WTC11 (cell line): ENCODE data around the gene BRSK1. TPM values are rescaled to one million over a fixed set of nuclear protein-coding genes. Genes with fewer than 3 reads are reported as not detected.

ENCODE experiments used
- ATAC-seq: fragments of 200-7000 bp; cut with Tn5 transposase; 2 replicates; pipeline ENCODE4 v1.10.0; 2021; ENCODE audit warnings: mild to moderate bottlenecking, moderate library complexity
- CTCF ChIA-PET: fragments of 300-600 bp; sonication (Branson Sonifier 250); formaldehyde crosslinking; loops from one replicate; lab custom pipeline; 2021; ENCODE audit warnings: antibody characterized with exemption; lab: Charles Lee
- POLR2A ChIA-PET: fragments of 350-600 bp; sonication (Branson Sonifier 250); formaldehyde crosslinking; loops from one replicate; lab custom pipeline; 2021; ENCODE audit warnings: antibody characterized with exemption; lab: Charles Lee
- DNase-seq: peaks from one replicate; pipeline ENCODE4 v3.0.0; 2021; ENCODE audit warnings: low spot score
- H3K27ac Mint-ChIP-seq: 2 replicates; pipeline ENCODE4 v1.8.0; 2021; ENCODE audit warnings: mixed read lengths
- H3K27me3 Mint-ChIP-seq: 2 replicates; pipeline ENCODE4 v1.8.0; 2021; ENCODE audit warnings: low read depth, mild to moderate bottlenecking, moderate library complexity, mixed read lengths
- H3K36me3 Mint-ChIP-seq: 2 replicates; pipeline ENCODE4 v1.8.0; 2021; ENCODE audit warnings: mixed read lengths
- H3K4me1 Mint-ChIP-seq: 2 replicates; pipeline ENCODE4 v1.8.0; 2022; ENCODE audit warnings: mixed read lengths
- H3K4me3 Mint-ChIP-seq: 2 replicates; pipeline ENCODE4 v1.8.0; 2021; ENCODE audit warnings: mild to moderate bottlenecking, moderate library complexity, mixed read lengths
- H3K9me3 Mint-ChIP-seq: 2 replicates; pipeline ENCODE4 v1.8.0; 2021; ENCODE audit warnings: mixed read lengths
- ATF2 ChIP-seq: sonication (generic); formaldehyde crosslinking; IDR thresholded peaks from 2 replicates; pipeline ENCODE4 v1.8.1; 2022; ENCODE audit warnings: low read depth, missing genetic modification reagents, borderline replicate concordance
- ATF3 ChIP-seq: sonication (generic); formaldehyde crosslinking; conservative IDR thresholded peaks from 2 replicates; pipeline ENCODE4 v1.8.1; 2022; ENCODE audit warnings: mild to moderate bottlenecking, missing genetic modification reagents
- CDX4 ChIP-seq: fragments of 250-450 bp; sonication (Bioruptor Pico); IDR thresholded peaks from 2 replicates; pipeline ENCODE4 v1.9.0; 2021; ENCODE audit warnings: moderate library complexity, mild to moderate bottlenecking, inconsistent platforms, borderline replicate concordance
- CTCF ChIP-seq: fragments of 200-600 bp; IDR thresholded peaks from 2 replicates; pipeline ENCODE4 v1.8.0; 2022; ENCODE audit warnings: antibody characterized with exemption
- E2F1 ChIP-seq: sonication (generic); formaldehyde crosslinking; IDR thresholded peaks from 2 replicates; pipeline ENCODE4 v1.8.0; 2022; ENCODE audit warnings: mild to moderate bottlenecking, missing genetic modification reagents
- EMX1 ChIP-seq: fragments of 250-450 bp; sonication (Bioruptor Pico); IDR thresholded peaks from 2 replicates; pipeline ENCODE4 v1.8.0; 2021; ENCODE audit warnings: mild to moderate bottlenecking
- FOXP1 ChIP-seq: sonication (generic); formaldehyde crosslinking; IDR thresholded peaks from 2 replicates; pipeline ENCODE4 v1.8.0; 2022; ENCODE audit warnings: missing genetic modification reagents, mild to moderate bottlenecking, moderate library complexity, borderline replicate concordance
- GTF2I ChIP-seq: fragments of 250-450 bp; sonication (Bioruptor Pico); conservative IDR thresholded peaks from 2 replicates; pipeline ENCODE4 v1.4.0; 2021; ENCODE audit warnings: mild to moderate bottlenecking
- NFE2L1 ChIP-seq: sonication (generic); formaldehyde crosslinking; IDR thresholded peaks from 2 replicates; pipeline ENCODE4 v1.8.1; 2023; ENCODE audit warnings: missing genetic modification reagents
- NFYB ChIP-seq: sonication (generic); formaldehyde crosslinking; conservative IDR thresholded peaks from 2 replicates; pipeline ENCODE4 v1.8.0; 2022; ENCODE audit warnings: low read depth, missing genetic modification reagents
- PRDM15 ChIP-seq: sonication (generic); formaldehyde crosslinking; IDR thresholded peaks from 2 replicates; pipeline ENCODE4 v1.8.0; 2022; ENCODE audit warnings: missing genetic modification reagents
- SMAD3 ChIP-seq: sonication (generic); formaldehyde crosslinking; IDR thresholded peaks from 2 replicates; pipeline ENCODE4 v1.8.0; 2022; ENCODE audit warnings: missing genetic modification reagents, mild to moderate bottlenecking, borderline replicate concordance
- ZBTB21 ChIP-seq: sonication (generic); formaldehyde crosslinking; IDR thresholded peaks from 2 replicates; pipeline ENCODE4 v1.8.1; 2023; ENCODE audit warnings: mild to moderate bottlenecking, missing genetic modification reagents, borderline replicate concordance
- ZNF138 ChIP-seq: sonication (generic); formaldehyde crosslinking; conservative IDR thresholded peaks from 2 replicates; pipeline ENCODE4 v1.8.1; 2022; ENCODE audit warnings: mild to moderate bottlenecking, moderate library complexity, missing genetic modification reagents
- ZNF281 ChIP-seq: sonication (generic); formaldehyde crosslinking; IDR thresholded peaks from 2 replicates; pipeline ENCODE4 v1.8.0; 2023; ENCODE audit warnings: mild to moderate bottlenecking, missing genetic modification reagents
- ZNF396 ChIP-seq: fragments of 250-450 bp; sonication (Bioruptor Pico); IDR thresholded peaks from 2 replicates; pipeline ENCODE4 v1.8.0; 2021; ENCODE audit warnings: mild to moderate bottlenecking, moderate library complexity, borderline replicate concordance
- ZNF512 ChIP-seq: sonication (generic); formaldehyde crosslinking; IDR thresholded peaks from 2 replicates; pipeline ENCODE4 v1.8.1; 2022; ENCODE audit warnings: missing genetic modification reagents, borderline replicate concordance
- total RNA-seq: library from RNA; stranded (reverse); gene quantifications from 3 replicates; pipeline ENCODE4 v1.2.3, GENCODE V29; 2021

The BRSK1 gene
- total RNA-seq, 1 experiment from 2014 or later = 52.4 TPM

- no peak for TF ChIP-seq ZNF281 (CRISPR knock-in tag)
- TF ChIP-seq FOXP1 = no peak
- TF ChIP-seq ZBTB21 (CRISPR knock-in tag) = no peak
These were observed 29.1 kb downstream of the BRSK1 start (continued) for GRCh38 chr19:55312621-55313512.

GRCh38 chr19:55314396-55314795 is 30.6 kb downstream of the BRSK1 start:
- H3K4me3 Mint-ChIP-seq = no peak overlapping the region
- no peaks in the 10 kb centered on the region for H3K9me3 Mint-ChIP-seq
- CTCF ChIA-PET = interaction anchor here (2.2 to 4.1 kb wide), 2 partner anchors 13 to 25 kb away, joined by 8 to 18 read pairs; partner anchors contain the start of gene KMT5C
- H3K27me3 Mint-ChIP-seq = peaks cover 5% of the 10 kb centered on the region; the same call in 1 of the 2 replicates
- POLR2A ChIA-PET = no interaction called here
- no peak overlapping the region; the same call in 1 of the 2 replicates for H3K27ac Mint-ChIP-seq
- H3K4me1 Mint-ChIP-seq = no peaks in the 10 kb centered on the region; the same call in none of the 2 replicates
- ATAC-seq (no peak), DNase-seq (no peak)
- H3K36me3 Mint-ChIP-seq = peaks cover 6% of the 10 kb centered on the region
- no peak for TF ChIP-seq ZNF512 (CRISPR knock-in tag)
- no peak for TF ChIP-seq ATF3
- no peak for TF ChIP-seq E2F1 (CRISPR knock-in tag)
- no peak for TF ChIP-seq CDX4 (CRISPR knock-in tag)
- TF ChIP-seq ZNF138 (CRISPR knock-in tag) = no peak
- TF ChIP-seq EMX1 (CRISPR knock-in tag) = no peak
- no peak for TF ChIP-seq NFYB (CRISPR knock-in tag)
- TF ChIP-seq CTCF = no peak
- TF ChIP-seq SMAD3 (CRISPR knock-in tag) = no peak
- TF ChIP-seq NFE2L1 (CRISPR knock-in tag) = no peak
- no peak for TF ChIP-seq ZNF396 (CRISPR knock-in tag)
- no peak for TF ChIP-seq ZNF281 (CRISPR knock-in tag)
- no peak for TF ChIP-seq ATF2 (CRISPR knock-in tag)
- TF ChIP-seq PRDM15 = no peak
- TF ChIP-seq GTF2I (CRISPR knock-in tag) = no peak
